GM12891 (cell line): ENCODE data around the gene PAPPA2.
"Not testable (repeated sequence)": the region's sequence is repeated elsewhere in the genome, so short reads cannot be mapped to it uniquely, and the experiment has no call there.

Experiments
- DNase-seq: peaks from one replicate; pipeline ENCODE4 v3.0.0; 2011; ENCODE audit warnings: low spot score; ENCODE audit not compliant: insufficient read length
- FAIRE-seq: peaks from 2 replicates; lab custom pipeline; 2011; peaks lifted over from hg19 to GRCh38; lab: Jason Lieb, UNC
- PAX5 ChIP-seq: IDR thresholded peaks from 2 replicates; pipeline ENCODE4 v1.6.1; 2011; ENCODE audit warnings: low read length, moderate library complexity, mild to moderate bottlenecking; ENCODE audit not compliant: insufficient read depth, severe bottlenecking
- POLR2A ChIP-seq: IDR thresholded peaks from 2 replicates; pipeline ENCODE4 v1.6.1; 2011; ENCODE audit warnings: low read depth, low read length, control low read depth
- POLR2AphosphoS5 ChIP-seq: IDR thresholded peaks from 2 replicates; pipeline ENCODE4 v1.6.1; 2011; ENCODE audit warnings: low read depth, low read length, control low read depth
- POU2F2 ChIP-seq: IDR thresholded peaks from 2 replicates; pipeline ENCODE4 v1.6.1; 2011; ENCODE audit warnings: low read depth, mild to moderate bottlenecking, control low read depth, low read length, moderate library complexity
- SPI1 ChIP-seq: IDR thresholded peaks from 2 replicates; pipeline ENCODE4 v1.6.1; 2011; ENCODE audit warnings: low read depth, low read length, control low read depth
- TAF1 ChIP-seq: IDR thresholded peaks from 2 replicates; pipeline ENCODE4 v1.6.1; 2011; ENCODE audit warnings: low read depth, low read length, control low read depth

The PAPPA2 gene

DNA sequence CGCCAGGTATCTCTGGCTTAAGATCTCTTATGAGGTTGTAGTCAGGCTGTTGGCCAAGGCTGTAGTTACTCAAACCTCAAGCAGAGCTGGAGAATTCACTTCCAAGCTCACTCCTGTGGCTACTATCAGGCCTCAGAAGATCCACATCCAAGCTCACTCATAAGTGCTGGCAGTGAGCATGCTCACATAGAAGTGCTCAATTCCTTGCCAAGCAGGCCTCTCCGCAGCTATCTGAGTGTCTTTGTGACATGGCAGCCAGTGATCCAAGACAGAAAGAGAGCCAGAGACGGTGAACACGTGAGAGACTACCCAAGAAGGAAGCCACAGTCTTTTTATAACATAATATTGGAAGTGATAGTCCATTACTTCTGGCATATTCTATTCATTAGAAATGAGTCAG lies 278.2 kb downstream of the PAPPA2 start:
- no peak for FAIRE-seq
- no peak for DNase-seq
- TF ChIP-seq POLR2AphosphoS5: no peak
- no peak for TF ChIP-seq PAX5
- no peak for TF ChIP-seq SPI1
- no peak for TF ChIP-seq POU2F2
- TF ChIP-seq TAF1: no peak
- no peak for TF ChIP-seq POLR2A

GRCh38 chr1:176742322-176742721 lies 279.3 kb downstream of the PAPPA2 start:
- FAIRE-seq: no peak
- TF ChIP-seq SPI1 (no peak), POLR2AphosphoS5 (no peak), TAF1 (no peak), PAX5 (no peak), POLR2A (no peak), POU2F2 (no peak)

DNA sequence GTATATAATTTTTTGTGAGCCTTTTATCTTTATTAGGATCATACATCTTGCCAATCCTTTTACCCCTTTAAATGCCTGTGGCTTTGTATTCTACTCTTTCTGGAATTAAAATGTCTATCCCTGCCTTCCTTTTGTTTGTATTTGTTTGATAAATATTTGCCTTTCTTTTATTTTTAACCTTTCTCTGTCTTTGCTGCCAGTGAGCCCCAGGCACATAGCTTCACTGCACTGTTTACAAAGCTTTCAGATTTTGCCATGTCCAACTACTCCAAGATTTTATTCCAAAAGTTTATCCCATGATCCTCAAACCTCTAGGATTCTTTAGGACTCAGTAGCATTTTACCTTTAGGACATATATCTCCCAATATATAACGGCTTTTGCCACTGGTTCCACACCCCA lies 281.2 kb downstream of the PAPPA2 start:
- TF ChIP-seq POU2F2 (no peak), TAF1 (no peak), SPI1 (no peak), POLR2AphosphoS5 (no peak), PAX5 (no peak), POLR2A (no peak)
- DNase-seq (no peak), FAIRE-seq (no peak)

More at GRCh38 chr1:176742322-176742721, 279.3 kb downstream of the PAPPA2 start:
- DNase-seq: no peak

GRCh38 chr1:176745945-176746344 lies 283.0 kb downstream of the PAPPA2 start:
- TF ChIP-seq PAX5 (no peak), TAF1 (no peak), POLR2AphosphoS5 (no peak), POU2F2 (no peak), POLR2A (no peak), SPI1 (no peak)
- DNase-seq (no peak), FAIRE-seq (no peak)

GRCh38 chr1:176752505-176752904 lies 289.5 kb downstream of the PAPPA2 start:
- TF ChIP-seq PAX5: no peak
- FAIRE-seq: no peak

GRCh38 chr1:176754676-176755075 lies 291.7 kb downstream of the PAPPA2 start:
- FAIRE-seq: no peak
- no peak for DNase-seq
- no peak for TF ChIP-seq POLR2A
- no peak for TF ChIP-seq SPI1
- no peak for TF ChIP-seq POLR2AphosphoS5
- no peak for TF ChIP-seq TAF1
- TF ChIP-seq PAX5: no peak
- no peak for TF ChIP-seq POU2F2

More at GRCh38 chr1:176752505-176752904, 289.5 kb downstream of the PAPPA2 start:
- DNase-seq: no peak

DNA sequence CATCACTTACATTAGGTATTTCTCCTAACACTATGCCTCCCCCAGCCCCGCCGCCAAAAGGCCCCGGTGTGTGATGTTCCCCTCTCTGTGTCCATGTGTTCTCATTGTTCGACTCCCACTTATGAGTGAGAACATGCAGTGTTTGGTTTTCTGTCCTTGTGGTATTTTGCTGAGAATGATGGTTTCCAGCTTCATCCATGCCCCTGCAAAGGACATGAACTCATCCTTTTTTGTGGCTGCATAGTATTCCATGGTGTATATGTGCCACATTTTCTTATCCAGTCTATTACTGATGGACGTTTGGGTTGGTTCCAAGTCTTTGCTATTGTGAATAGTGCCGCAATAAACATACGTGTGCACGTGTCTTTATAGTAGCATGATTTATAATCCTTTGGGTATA lies 293.8 kb downstream of the PAPPA2 start:
- not testable (repeated sequence) for FAIRE-seq, DNase-seq

DNA sequence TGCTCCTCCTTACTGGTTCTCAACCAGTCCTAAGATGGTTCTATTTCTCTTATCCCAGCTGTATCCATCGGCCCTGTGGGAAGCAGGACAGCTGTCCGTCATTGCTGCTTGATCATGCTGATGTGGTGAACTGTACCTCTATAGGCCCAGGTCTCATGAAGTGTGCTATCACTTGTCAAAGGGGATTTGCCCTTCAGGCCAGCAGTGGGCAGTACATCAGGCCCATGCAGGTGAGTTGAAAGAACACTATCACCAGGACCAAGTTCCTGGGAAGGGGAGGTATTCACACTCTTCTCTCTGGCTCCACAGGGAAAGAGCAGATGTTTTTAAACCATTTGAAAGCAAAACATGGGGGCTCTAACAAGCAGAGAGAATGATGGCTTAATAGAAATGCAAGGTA lies 302.6 kb downstream of the PAPPA2 start:
- FAIRE-seq (no peak), DNase-seq (no peak)
- no peak for TF ChIP-seq POLR2AphosphoS5
- no peak for TF ChIP-seq TAF1
- TF ChIP-seq PAX5: no peak
- no peak for TF ChIP-seq POU2F2
- no peak for TF ChIP-seq POLR2A
- TF ChIP-seq SPI1: no peak

DNA sequence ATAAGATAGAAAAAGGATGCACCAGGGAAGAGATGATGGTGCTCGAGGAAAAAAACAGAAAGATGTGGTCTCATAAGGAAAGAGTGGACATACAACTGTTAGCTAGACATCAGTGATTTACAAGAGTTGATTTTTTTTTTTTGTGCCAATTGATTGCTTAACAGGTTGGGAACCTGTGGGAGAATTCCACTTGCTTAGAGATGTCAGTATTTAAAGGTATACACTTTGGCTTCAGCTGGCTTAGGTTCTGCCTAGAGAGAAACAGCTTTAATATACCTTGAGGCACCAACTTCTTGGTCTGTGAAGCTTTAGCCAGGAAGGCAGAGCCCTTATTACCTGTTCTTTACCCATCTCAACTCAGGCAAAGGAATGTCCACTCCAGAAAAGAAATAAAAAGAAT lies 303.8 kb downstream of the PAPPA2 start:
- TF ChIP-seq PAX5 (no peak), POLR2A (no peak), TAF1 (no peak), POU2F2 (no peak), SPI1 (no peak), POLR2AphosphoS5 (no peak)
- FAIRE-seq: no peak
- no peak for DNase-seq

- no peak for FAIRE-seq
- TF ChIP-seq SPI1 (no peak), PAX5 (no peak), POU2F2 (no peak), POLR2AphosphoS5 (no peak), TAF1 (no peak), POLR2A (no peak)
- no peak for DNase-seq
Measured at GRCh38 chr1:176767714-176768136, 304.8 kb downstream of the PAPPA2 start.

DNA sequence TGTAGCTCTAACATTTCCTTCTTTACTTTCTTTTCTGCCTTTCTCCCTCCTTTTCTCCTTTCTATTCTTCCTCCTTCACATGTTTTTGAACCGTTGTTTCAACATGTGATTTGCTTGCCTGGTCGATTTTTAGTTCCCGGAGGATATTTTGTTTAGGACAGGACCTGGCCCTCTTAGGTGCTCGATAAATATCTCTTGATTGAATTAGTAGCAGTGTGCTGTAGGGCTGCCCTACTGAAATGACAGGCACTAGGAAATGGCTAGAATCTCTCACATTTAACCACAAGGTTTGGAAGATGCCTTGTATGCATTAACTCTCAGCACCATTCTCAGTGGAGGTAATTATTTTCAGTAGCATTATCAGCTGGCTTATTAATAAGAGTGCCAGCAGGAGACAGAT lies 305.6 kb downstream of the PAPPA2 start:
- FAIRE-seq (no peak), DNase-seq (no peak)
- TF ChIP-seq PAX5: no peak
- no peak for TF ChIP-seq POLR2A
- TF ChIP-seq TAF1: no peak
- no peak for TF ChIP-seq POU2F2
- no peak for TF ChIP-seq SPI1
- TF ChIP-seq POLR2AphosphoS5: no peak

- FAIRE-seq (no peak), DNase-seq (no peak)
- TF ChIP-seq POLR2A (no peak), POU2F2 (no peak), PAX5 (no peak), POLR2AphosphoS5 (no peak), TAF1 (no peak)
Measured at GRCh38 chr1:176770066-176770465, 307.1 kb downstream of the PAPPA2 start.
